HepG2 (cell line): ENCODE measurements around the gene HDAC4. TPM values are rescaled to one million over a fixed set of nuclear protein-coding genes. Genes with fewer than 3 reads are reported as not detected.

Experiments
- ATAC-seq: fragments of 200-7000 bp; cut with Tn5 transposase; 3 replicates; pipeline ENCODE4 v1.9.1; 2020; ENCODE audit warnings: mild to moderate bottlenecking, moderate library complexity
- BruUV-seq: library from RNA; stranded (reverse); fragments of 400-500 nt; replicated peaks from 2 replicates; lab custom pipeline; 2021; lab: Mats Ljungman, UMichigan
- CTCF ChIA-PET: fragments of 300-600 bp; formaldehyde crosslinking; extraction: SDS; loops from one replicate; lab custom pipeline; 2021; ENCODE audit warnings: low total read pairs, inconsistent platforms, low intra/inter-chr PET ratio; lab: Yijun Ruan, JAX
- POLR2A ChIA-PET: fragments of 350-600 bp; sonication (Branson Sonifier 250); formaldehyde crosslinking; loops from one replicate; lab custom pipeline; 2020; ENCODE audit warnings: antibody characterized with exemption, inconsistent platforms; lab: Yijun Ruan, JAX
- DNase-seq: peaks from one replicate; pipeline ENCODE4 v3.0.0-alpha.2; 2015; ENCODE audit warnings: low spot score
- FAIRE-seq: peaks from 3 replicates; lab custom pipeline; 2011; peaks lifted over from hg19 to GRCh38; lab: Jason Lieb, UNC
- H2AFZ ChIP-seq: one replicate; pipeline ENCODE4 v1.6.1; 2011; ENCODE audit warnings: low read length, inconsistent platforms
- H3K27ac ChIP-seq: fragments of 300-600 bp; 3 replicates; pipeline ENCODE4 v1.8.0; 2011; ENCODE audit warnings: mixed run types, mild to moderate bottlenecking, mixed read lengths, low read length, inconsistent platforms; ENCODE audit not compliant: insufficient read depth; ENCODE audit errors: extremely low read length
- H3K27me3 ChIP-seq, 2 experiments: fragments of 200-600 bp in 1 of 2; 2 replicates in 1 of 2; 3 replicates in 1 of 2; pipeline versions ENCODE4 v1.6.0 to v1.8.0; 2011; ENCODE audit warnings: low read length in 2 of 2, mild to moderate bottlenecking in 2 of 2, moderate library complexity in 2 of 2, inconsistent platforms in 1 of 2; ENCODE audit not compliant: insufficient read depth in 2 of 2, control insufficient read depth in 1 of 2
- H3K36me3 ChIP-seq, 2 experiments: fragments of 200-600 bp in 1 of 2; replicated peaks in 1 of 2; 2 replicates in 1 of 2; 3 replicates in 1 of 2; pipeline versions ENCODE4 v1.5.1 to v1.8.0; 2011; ENCODE audit warnings: low read length in 2 of 2, inconsistent platforms in 1 of 2; ENCODE audit not compliant: insufficient read depth in 2 of 2, control insufficient read depth in 1 of 2
- H3K4me1 ChIP-seq: 2 replicates; pipeline ENCODE4 v1.5.1; 2012; ENCODE audit warnings: low read length, inconsistent platforms; ENCODE audit not compliant: insufficient read depth
- H3K4me2 ChIP-seq: 2 replicates; pipeline ENCODE4 v1.6.0; 2011; ENCODE audit warnings: low read depth, low read length, inconsistent platforms
- H3K4me3 ChIP-seq, 3 experiments: fragments of 200-600 bp in 1 of 3; sonication (generic), shearing (Covaris generic) in 1 of 3; replicated peaks in 1 of 3; 2 replicates each; pipeline ENCODE4 v1.5.1; 2011 to 2016; ENCODE audit warnings: low read length in 3 of 3, inconsistent platforms in 2 of 3, low read depth in 2 of 3, mild to moderate bottlenecking in 2 of 3, control low read depth in 1 of 3, mixed read lengths in 1 of 3; ENCODE audit not compliant: insufficient read depth in 1 of 3
- H3K79me2 ChIP-seq: one replicate; pipeline ENCODE4 v1.6.1; 2011; ENCODE audit warnings: low read length, inconsistent platforms; ENCODE audit not compliant: insufficient read depth
- H3K9ac ChIP-seq: 2 replicates; pipeline ENCODE4 v1.6.0; 2011; ENCODE audit warnings: mild to moderate bottlenecking, low read depth, low read length, inconsistent platforms; ENCODE audit not compliant: insufficient read depth
- H3K9me3 ChIP-seq: 2 replicates; pipeline ENCODE4 v1.5.1; 2012; ENCODE audit warnings: mild to moderate bottlenecking, low read length
- H4K20me1 ChIP-seq: 2 replicates; pipeline ENCODE4 v1.6.0; 2011; ENCODE audit warnings: inconsistent platforms, mild to moderate bottlenecking, low read length, moderate library complexity; ENCODE audit not compliant: insufficient read depth
- RAD51 ChIP-seq: fragments of 450-650 bp; IDR thresholded peaks from 2 replicates; pipeline ENCODE4 v1.6.1; 2016; ENCODE audit warnings: borderline replicate concordance
- SOX5 ChIP-seq: IDR thresholded peaks from 2 replicates; pipeline ENCODE4 v1.6.1; 2016; ENCODE audit warnings: borderline replicate concordance
- THYN1 ChIP-seq: sonication (generic); formaldehyde crosslinking; IDR thresholded peaks from 2 replicates; pipeline ENCODE4 v1.8.1; 2023; ENCODE audit warnings: low read depth, mild to moderate bottlenecking, moderate library complexity, missing genetic modification reagents, borderline replicate concordance
- WIZ ChIP-seq: sonication (generic); formaldehyde crosslinking; IDR thresholded peaks from 2 replicates; pipeline ENCODE4 v1.5.1; 2020; ENCODE audit warnings: mild to moderate bottlenecking, missing genetic modification reagents
- ZNF335 ChIP-seq: sonication (generic); formaldehyde crosslinking; IDR thresholded peaks from 2 replicates; pipeline ENCODE4 v1.4.0; 2020; ENCODE audit warnings: missing genetic modification reagents
- ZNF615 ChIP-seq: sonication (generic); formaldehyde crosslinking; IDR thresholded peaks from 2 replicates; pipeline ENCODE4 v1.5.0; 2020; ENCODE audit warnings: mild to moderate bottlenecking, missing genetic modification reagents, borderline replicate concordance
- WGBS: methylation state at CpG from one replicate; pipeline ENCODE4 v1.1.6; 2017; ENCODE audit warnings: low lambda C conversion rate; 5-methylcytosine and 5-hydroxymethylcytosine counted together
- in situ Hi-C: cut with HindIII; loops from 2 replicates; pipeline ENCODE4 v1.10.0; 2017; ENCODE audit warnings: low pct_unique_long_range_greater_than_20kb; ENCODE audit not compliant: extremely low pct_ligation_motif_present
- intact Hi-C: fragments of 100-400 bp; cut with micrococcal nuclease; formaldehyde crosslinking; loops from one replicate; pipeline ENCODE4 v1.10.0; 2022; ENCODE audit not compliant: unreplicated experiment
- polyA plus RNA-seq, 8 experiments: library from polyadenylated mRNA; depleted of rRNA in 3 of 8; stranded (reverse) in 7 of 8; unstranded in 1 of 8; fragments of >200 nt; fragmentation: Illumina TruSeq in 4 of 8; extraction: Trizol in 4 of 8; gene quantifications; 2 replicates each; pipeline versions ENCODE4 v1.2.1 to v1.2.3, GENCODE V29; 2011 to 2016; ENCODE audit warnings: low read depth in 4 of 8, missing spikeins in 1 of 8, mixed read lengths in 1 of 8; ENCODE audit not compliant: insufficient read depth in 1 of 8
- total RNA-seq, 5 experiments: library from RNA; depleted of rRNA; stranded (reverse); fragments of >200 nt; fragmentation: Illumina TruSeq; extraction: Trizol; gene quantifications; 2 replicates each; pipeline ENCODE4 v1.2.3, GENCODE V29; 2016; ENCODE audit warnings: low read depth in 1 of 5
- TF ChIP-seq, protein P1 (sequence below): sonication (generic); formaldehyde crosslinking; conservative IDR thresholded peaks from 2 replicates; pipeline ENCODE4 v1.5.0; 2020; ENCODE audit warnings: missing genetic modification reagents
- TF ChIP-seq, protein P2 (sequence below): sonication (generic); formaldehyde crosslinking; IDR thresholded peaks from 2 replicates; pipeline ENCODE4 v1.4.0; 2020; ENCODE audit warnings: missing genetic modification reagents
- TF ChIP-seq, protein P3 (sequence below): sonication (generic); formaldehyde crosslinking; IDR thresholded peaks from 2 replicates; pipeline ENCODE4 v1.5.0; 2020; ENCODE audit warnings: missing genetic modification reagents, mild to moderate bottlenecking, borderline replicate concordance
- TF ChIP-seq, protein P4 (sequence below): sonication (generic); formaldehyde crosslinking; IDR thresholded peaks from 2 replicates; pipeline ENCODE4 v1.4.0; 2020; ENCODE audit warnings: low read depth, missing genetic modification reagents
- TF ChIP-seq, protein P5 (sequence below): sonication (generic); formaldehyde crosslinking; IDR thresholded peaks from 2 replicates; pipeline ENCODE4 v1.4.0; 2020; ENCODE audit warnings: missing genetic modification reagents, borderline replicate concordance

HDAC4 gene
- total and polyA plus RNA-seq, 2 of the 13 experiments (the other 11 are each of a cell fraction or from before 2014, with no cell fraction given): 10.1 to 11.5 TPM

DNA sequence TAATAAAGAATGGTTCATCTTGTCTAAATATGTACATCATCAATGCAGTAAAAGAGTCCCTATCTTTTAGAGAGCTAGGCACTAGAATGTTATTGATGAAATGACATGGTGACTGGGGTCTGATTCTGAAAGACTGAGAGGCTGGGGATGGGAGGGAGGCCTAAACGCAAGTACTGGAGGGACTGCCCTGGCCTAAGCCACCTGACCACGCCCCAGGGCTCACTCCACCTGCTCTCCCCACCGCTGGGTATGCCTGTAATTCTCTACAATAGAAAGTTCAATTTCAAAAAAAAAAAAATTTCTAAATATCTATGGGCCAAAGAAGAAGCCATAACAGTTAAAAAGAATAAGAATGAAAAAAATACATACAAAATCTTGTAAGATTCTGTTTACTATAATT is 194.0 kb downstream of the HDAC4 start:
- H3K36me3 ChIP-seq: no peaks in the 10 kb centered on the region
- in situ Hi-C loops: no loop called here
- ChIA-PET POLR2A (no interaction called here), CTCF (no interaction called here)
- ATAC-seq (no peak), FAIRE-seq (no peak), DNase-seq (no peak)
- TF ChIP-seq SOX5 (CRISPR knock-in tag) (no peak), THYN1 (no peak), ZNF615 (no peak), ZNF335 (no peak), RAD51 (no peak), WIZ (no peak)
- TF ChIP-seq, protein P1, sequence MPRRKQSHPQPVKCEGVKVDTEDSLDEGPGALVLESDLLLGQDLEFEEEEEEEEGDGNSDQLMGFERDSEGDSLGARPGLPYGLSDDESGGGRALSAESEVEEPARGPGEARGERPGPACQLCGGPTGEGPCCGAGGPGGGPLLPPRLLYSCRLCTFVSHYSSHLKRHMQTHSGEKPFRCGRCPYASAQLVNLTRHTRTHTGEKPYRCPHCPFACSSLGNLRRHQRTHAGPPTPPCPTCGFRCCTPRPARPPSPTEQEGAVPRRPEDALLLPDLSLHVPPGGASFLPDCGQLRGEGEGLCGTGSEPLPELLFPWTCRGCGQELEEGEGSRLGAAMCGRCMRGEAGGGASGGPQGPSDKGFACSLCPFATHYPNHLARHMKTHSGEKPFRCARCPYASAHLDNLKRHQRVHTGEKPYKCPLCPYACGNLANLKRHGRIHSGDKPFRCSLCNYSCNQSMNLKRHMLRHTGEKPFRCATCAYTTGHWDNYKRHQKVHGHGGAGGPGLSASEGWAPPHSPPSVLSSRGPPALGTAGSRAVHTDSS (CRISPR knock-in tag): no peak
- TF ChIP-seq, protein P2, sequence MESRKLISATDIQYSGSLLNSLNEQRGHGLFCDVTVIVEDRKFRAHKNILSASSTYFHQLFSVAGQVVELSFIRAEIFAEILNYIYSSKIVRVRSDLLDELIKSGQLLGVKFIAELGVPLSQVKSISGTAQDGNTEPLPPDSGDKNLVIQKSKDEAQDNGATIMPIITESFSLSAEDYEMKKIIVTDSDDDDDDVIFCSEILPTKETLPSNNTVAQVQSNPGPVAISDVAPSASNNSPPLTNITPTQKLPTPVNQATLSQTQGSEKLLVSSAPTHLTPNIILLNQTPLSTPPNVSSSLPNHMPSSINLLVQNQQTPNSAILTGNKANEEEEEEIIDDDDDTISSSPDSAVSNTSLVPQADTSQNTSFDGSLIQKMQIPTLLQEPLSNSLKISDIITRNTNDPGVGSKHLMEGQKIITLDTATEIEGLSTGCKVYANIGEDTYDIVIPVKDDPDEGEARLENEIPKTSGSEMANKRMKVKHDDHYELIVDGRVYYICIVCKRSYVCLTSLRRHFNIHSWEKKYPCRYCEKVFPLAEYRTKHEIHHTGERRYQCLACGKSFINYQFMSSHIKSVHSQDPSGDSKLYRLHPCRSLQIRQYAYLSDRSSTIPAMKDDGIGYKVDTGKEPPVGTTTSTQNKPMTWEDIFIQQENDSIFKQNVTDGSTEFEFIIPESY: no peak
- TF ChIP-seq, protein P3, sequence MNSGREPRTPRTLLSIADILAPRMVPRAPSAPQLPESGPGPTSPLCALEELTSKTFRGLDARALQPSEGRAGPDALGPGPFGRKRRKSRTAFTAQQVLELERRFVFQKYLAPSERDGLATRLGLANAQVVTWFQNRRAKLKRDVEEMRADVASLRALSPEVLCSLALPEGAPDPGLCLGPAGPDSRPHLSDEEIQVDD (CRISPR knock-in tag): no peak
- TF ChIP-seq, protein P4, sequence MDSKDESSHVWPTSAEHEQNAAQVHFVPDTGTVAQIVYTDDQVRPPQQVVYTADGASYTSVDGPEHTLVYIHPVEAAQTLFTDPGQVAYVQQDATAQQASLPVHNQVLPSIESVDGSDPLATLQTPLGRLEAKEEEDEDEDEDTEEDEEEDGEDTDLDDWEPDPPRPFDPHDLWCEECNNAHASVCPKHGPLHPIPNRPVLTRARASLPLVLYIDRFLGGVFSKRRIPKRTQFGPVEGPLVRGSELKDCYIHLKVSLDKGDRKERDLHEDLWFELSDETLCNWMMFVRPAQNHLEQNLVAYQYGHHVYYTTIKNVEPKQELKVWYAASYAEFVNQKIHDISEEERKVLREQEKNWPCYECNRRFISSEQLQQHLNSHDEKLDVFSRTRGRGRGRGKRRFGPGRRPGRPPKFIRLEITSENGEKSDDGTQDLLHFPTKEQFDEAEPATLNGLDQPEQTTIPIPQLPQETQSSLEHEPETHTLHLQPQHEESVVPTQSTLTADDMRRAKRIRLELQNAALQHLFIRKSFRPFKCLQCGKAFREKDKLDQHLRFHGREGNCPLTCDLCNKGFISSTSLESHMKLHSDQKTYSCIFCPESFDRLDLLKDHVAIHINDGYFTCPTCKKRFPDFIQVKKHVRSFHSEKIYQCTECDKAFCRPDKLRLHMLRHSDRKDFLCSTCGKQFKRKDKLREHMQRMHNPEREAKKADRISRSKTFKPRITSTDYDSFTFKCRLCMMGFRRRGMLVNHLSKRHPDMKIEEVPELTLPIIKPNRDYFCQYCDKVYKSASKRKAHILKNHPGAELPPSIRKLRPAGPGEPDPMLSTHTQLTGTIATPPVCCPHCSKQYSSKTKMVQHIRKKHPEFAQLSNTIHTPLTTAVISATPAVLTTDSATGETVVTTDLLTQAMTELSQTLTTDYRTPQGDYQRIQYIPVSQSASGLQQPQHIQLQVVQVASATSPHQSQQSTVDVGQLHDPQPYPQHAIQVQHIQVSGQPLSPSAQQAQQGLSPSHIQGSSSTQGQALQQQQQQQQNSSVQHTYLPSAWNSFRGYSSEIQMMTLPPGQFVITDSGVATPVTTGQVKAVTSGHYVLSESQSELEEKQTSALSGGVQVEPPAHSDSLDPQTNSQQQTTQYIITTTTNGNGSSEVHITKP: no peak
- TF ChIP-seq, protein P5, sequence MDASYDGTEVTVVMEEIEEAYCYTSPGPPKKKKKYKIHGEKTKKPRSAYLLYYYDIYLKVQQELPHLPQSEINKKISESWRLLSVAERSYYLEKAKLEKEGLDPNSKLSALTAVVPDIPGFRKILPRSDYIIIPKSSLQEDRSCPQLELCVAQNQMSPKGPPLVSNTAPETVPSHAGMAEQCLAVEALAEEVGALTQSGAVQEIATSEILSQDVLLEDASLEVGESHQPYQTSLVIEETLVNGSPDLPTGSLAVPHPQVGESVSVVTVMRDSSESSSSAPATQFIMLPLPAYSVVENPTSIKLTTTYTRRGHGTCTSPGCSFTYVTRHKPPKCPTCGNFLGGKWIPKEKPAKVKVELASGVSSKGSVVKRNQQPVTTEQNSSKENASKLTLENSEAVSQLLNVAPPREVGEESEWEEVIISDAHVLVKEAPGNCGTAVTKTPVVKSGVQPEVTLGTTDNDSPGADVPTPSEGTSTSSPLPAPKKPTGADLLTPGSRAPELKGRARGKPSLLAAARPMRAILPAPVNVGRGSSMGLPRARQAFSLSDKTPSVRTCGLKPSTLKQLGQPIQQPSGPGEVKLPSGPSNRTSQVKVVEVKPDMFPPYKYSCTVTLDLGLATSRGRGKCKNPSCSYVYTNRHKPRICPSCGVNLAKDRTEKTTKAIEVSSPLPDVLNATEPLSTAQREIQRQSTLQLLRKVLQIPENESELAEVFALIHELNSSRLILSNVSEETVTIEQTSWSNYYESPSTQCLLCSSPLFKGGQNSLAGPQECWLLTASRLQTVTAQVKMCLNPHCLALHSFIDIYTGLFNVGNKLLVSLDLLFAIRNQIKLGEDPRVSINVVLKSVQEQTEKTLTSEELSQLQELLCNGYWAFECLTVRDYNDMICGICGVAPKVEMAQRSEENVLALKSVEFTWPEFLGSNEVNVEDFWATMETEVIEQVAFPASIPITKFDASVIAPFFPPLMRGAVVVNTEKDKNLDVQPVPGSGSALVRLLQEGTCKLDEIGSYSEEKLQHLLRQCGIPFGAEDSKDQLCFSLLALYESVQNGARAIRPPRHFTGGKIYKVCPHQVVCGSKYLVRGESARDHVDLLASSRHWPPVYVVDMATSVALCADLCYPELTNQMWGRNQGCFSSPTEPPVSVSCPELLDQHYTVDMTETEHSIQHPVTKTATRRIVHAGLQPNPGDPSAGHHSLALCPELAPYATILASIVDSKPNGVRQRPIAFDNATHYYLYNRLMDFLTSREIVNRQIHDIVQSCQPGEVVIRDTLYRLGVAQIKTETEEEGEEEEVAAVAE (CRISPR knock-in tag): no peak
- peaks cover 6% of the 10 kb centered on the region for H4K20me1 ChIP-seq
- no peak overlapping the region for H3K4me3 ChIP-seq
- no peak overlapping the region for H3K4me2 ChIP-seq
- intact Hi-C loops: loop anchor here (10.0 kb wide), 1 partner anchor 1778 kb away; no protein-coding TSS in a partner anchor
- H3K27me3 ChIP-seq: no peaks in the 10 kb centered on the region
- H2AFZ ChIP-seq: no peak overlapping the region
- WGBS: 93% methylated on average over 3 of the region's 3 CpGs
- no peak overlapping the region for H3K27ac ChIP-seq
- H3K79me2 ChIP-seq: no peaks in the 10 kb centered on the region
- no peak overlapping the region for H3K9ac ChIP-seq
- BruUV-seq: no TSS peak
- H3K4me1 ChIP-seq: 0 out of 2 replicates have a peak, but pooled peaks cover 5% of the 10 kb centered on the region
- H3K9me3 ChIP-seq: no peaks in the 10 kb centered on the region
